Raji (cell line): ENCODE results near the gene CEP95.

Experiments
- POLR2A ChIP-seq: IDR thresholded peaks from 2 replicates; pipeline ENCODE4 v1.6.1; 2011; ENCODE audit warnings: low read depth, low read length, control low read depth; ENCODE audit not compliant: insufficient read depth

CEP95 gene

DNA sequence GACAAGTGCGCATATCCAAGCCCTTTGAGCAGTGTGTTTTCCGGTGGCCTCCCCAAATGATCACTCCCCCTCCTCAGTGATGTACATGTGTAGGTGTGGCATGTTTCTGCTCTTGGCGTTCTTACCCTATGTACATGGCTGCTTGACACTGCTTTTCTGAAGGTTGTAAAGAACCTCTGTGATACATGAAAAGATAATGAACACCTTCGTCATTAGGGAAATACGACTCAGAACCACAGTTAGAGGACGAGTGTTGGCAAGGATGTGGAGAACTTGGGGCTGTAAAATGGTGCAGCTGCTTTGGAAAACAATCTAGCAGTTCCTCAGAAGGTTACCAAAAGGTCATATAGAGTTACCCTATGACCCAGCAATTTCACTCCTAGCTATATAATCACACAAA is 28.6 kb downstream of the CEP95 start:
- no peak for TF ChIP-seq POLR2A

DNA sequence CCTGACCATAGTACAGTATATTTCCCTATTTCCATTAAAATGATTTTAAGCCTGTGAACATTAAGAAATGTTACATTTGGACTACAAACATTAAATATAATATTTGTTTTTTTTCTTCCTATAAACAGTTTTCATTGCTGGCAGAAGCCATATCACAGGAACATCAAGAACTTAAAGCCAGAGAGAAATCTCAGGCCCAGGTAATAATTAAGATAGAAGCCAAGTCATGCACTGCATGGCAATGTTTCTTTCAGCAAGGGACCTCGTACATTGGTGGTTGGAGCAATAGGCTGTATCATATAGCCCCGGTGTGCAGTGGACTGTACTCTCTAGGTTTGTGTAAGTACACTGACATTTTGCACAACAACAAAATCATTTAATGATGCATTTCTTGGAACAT is 30.1 kb downstream of the CEP95 start:
- TF ChIP-seq POLR2A, result no peak

DNA sequence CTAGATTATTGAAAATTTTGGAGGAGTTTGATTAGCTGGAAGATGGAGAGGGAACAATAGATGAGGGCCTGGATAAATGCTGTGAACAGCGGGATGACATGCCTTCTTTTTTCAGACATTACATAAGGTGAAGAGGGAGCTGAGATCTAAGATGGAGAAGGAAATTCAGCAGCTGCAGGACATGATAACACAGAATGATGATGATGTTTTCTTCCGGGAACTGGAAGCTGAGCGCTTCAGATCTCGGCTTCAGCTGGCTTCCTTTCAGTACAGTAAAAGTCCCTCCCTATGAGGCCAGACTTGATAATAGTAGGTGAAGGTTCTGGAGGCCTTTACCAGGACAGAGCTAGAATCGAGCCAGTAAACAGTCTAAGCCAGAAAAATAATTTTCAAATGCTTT is 30.7 kb downstream of the CEP95 start:
- no peak for TF ChIP-seq POLR2A

DNA sequence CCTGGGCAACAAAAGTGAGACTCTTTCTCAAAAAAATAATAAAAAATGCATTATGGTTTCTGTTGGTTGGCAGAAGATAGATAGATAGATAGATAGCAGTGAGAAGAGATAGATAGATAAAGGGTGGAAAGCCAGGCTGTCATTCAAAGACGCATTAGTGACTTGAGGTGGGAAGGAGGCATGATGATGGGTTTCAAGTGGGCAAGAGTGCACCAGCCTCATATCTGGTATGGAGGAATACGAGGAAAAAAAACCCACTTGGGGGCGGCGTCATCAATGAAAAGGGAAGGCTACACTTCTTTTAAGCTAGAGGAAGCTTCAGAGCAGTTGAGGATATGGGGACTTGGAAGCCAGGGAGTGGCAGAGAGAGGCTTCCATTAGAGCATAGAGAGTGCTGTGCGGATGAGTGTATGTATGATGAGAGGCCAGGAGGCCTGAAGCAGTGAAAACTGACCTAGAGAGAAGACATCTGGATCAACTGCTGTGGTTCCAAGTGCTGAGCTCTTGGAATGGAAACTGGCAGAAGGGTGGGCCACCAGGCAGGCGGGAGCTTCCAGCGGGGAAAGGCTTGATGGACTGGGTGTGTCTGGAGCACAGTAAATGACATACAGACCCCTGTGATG is 31.8 kb downstream of the CEP95 start:
- TF ChIP-seq POLR2A, result no peak

DNA sequence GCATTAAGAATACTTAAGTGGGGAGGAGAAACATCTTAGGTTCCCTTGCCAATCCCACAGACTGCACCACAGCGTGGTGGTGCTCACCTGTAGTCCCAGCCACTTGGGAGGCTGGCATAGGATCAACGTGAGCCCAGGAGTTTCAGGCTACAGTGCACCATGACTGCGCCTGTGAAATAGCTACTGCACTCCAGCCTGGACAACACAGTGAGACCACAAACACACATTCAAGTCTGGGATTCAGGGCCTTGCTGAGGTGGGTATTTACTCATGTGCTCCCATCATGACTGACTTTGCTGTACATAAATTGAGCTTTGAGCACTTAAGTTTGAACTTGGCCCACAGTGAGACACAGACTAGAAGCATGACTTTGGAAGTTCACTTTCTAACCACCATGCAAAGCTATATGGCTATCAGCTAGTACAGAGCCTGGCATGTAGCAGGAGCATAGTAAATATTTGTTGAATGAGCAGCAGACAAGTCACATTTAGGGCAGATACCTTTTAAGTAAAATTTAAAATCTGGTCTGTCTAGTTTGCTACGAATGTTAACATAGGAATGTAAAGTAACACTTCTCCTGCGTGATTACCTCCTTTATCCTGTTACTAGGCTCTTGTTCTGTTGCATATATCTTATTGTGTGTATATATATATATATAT is 33.5 kb downstream of the CEP95 start:
- no peak for TF ChIP-seq POLR2A

DNA sequence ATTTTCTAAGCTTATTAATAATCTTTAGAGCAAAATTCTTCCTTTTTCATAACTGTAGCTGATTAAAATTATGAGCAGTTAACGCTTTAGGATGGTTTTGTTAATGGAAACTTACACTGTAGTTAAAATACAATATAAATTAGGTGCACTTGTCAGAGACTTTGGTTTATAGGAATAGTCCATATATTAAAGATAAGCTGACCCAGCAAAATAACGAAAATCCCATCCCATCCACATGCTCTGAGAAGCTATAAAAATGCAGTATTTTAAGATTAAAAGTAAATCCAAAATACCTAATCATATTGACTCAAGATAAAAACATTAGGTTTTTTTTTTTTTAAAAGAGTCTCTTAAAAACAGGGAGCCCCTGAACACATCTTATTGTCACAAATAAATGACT is 38.0 kb downstream of the CEP95 start:
- TF ChIP-seq POLR2A, result no peak

DNA sequence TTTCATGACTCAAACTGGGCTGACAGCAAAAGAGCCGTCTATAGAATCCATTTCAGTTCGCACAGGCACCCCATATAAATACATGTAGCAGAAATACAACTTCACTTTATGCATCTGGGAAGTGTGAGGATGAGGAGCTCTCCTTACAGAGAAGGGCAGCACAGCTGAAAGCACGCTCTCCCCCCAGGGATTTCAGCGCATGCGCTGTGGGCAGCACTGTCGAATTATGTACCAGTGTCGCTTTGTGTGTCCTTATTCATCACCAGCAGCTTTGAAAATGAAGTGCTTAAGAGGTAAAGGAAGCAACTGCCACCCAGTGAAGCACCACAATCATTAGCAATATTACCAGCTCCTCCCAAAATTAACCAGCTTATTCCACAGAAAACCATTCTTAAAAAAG is 39.9 kb downstream of the CEP95 start:
- no peak for TF ChIP-seq POLR2A

DNA sequence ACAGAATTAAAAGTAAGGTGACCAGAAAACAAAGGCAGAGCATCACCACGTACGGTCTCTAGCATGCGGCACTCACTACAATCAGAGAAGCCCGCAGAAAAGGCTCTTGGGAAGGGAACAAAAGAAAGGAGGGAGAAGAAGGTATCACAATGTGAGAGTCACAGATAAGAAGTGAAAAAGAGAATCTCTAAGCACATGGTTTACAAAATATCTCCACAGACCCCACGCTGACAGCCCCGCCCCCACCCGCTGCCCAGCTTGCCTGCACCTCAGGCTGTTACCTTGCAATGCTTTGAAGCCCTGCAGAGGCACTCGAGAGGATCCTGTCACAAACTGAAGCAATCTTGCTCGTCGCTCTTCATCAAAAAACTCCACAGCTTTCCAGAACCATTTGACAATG is 40.5 kb downstream of the CEP95 start:
- no peak for TF ChIP-seq POLR2A

DNA sequence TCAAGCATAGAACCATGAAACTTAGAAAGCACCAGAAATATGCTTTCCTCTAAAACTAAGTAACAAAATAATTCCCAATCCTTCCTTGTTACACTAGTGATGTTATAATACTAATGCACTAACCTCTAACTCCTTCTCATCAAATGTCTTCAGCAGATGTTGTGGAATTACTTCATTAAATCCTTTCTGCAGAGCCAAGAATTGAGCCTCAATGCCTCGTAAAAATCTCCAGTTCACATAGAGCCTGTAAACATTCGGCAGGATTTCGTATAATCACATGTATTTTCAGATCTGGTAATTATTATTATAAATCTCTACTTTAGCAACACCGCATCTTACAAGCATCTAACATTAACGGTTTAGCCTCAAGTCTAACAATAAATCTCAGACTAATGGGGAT is 44.7 kb downstream of the CEP95 start:
- TF ChIP-seq POLR2A, result no peak

DNA sequence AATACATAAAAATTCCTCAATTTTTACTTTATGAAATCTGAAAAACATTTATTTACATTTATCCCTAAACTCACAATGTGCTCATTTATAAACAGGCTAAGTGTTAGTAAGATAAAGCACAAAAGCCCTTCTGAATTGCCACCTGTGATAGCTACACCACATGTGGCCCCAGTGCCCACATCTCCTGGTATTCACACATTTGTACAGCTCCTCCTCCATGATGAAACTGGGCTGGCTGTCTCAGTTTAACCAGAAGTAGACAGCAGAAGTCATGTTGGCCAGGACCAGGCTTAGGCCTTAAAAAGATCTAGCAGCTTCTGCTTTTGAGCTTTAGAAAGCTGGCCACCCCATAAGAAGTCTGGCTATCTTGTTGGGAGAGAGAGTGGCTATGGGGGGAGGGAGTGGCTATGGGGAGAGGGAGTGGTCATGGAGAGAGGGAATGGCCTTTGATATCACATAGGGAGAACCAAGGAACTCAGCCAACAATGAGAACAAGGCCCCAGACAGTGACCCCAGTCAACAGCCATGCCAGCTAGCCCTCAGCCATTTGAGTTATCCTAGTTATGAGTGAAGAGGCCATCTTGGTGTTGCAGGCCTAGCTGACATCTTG is 47.4 kb downstream of the CEP95 start:
- no peak for TF ChIP-seq POLR2A

DNA sequence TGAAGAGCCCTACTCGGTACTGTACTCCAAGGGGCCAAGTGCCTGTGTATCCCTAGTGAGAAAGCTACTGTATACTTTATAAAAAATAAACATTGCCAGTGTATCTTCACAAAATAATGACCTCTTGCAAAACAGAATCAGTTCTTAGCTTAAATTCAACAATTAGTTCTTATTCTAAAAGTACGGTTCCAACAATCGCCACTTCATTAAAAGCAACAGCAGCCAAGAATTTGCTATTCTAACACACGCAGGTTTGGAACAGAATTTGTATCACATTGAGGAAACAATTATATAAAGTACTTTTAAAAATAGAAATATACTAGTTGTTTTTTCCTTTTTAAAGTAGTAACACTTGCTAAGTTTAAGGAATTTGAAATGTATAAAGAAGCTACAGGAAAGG is 48.5 kb downstream of the CEP95 start:
- TF ChIP-seq POLR2A, result no peak

DNA sequence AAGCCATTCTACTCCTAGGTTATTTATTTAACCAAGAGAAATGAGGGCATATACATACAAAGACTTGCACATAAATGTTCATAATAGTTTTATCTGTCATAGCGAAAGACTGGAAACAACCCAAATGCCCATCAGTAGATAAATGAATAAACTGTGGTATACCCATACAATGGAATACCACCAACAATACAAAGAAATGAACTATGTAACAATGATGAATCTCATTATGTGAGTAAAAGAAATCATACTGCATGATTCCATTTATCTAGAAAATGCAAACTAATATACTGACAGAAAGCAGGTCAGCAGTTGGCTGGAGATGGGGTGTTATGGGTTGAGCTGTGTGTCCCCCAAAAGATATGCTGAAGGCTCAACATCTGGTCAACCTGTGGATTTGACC is 57.3 kb downstream of the CEP95 start:
- no peak for TF ChIP-seq POLR2A

DNA sequence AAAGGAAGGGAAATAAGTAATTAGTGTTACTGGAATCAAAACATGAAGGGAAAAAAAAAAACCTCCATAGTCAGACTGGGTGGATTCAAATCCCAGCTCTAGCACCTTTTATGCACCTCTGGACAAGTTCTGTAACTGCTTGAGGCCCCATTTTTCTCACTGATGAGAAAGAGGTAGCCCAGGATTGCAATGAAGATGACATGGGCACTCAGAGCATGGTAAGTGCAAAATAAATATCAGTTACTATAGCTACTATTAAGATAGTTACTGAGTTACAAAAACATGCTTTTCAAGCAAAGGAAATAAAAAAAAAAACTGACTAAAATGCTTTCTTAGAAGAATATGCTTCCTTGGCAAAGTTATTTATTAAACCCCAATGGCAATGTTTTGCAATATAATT is 58.8 kb downstream of the CEP95 start:
- no peak for TF ChIP-seq POLR2A

DNA sequence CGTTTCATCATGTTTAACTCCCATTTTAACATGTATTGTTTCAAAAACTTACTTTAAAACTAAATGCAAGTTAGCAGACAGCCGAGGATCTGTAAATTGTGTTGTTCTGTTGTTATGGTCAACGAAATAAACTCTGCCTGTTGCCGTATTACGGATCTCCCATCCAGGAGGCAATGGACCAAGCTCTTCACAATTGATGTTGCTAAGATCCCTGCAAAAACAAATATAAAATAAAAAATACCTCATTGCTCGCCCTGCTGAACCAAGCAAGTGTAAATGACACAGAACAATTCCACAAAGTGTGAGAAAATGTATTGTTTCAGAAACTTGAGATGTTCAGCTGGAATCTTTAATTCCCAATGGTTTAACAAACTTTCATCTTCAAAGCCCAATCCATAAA is 65.0 kb downstream of the CEP95 start:
- no peak for TF ChIP-seq POLR2A

DNA sequence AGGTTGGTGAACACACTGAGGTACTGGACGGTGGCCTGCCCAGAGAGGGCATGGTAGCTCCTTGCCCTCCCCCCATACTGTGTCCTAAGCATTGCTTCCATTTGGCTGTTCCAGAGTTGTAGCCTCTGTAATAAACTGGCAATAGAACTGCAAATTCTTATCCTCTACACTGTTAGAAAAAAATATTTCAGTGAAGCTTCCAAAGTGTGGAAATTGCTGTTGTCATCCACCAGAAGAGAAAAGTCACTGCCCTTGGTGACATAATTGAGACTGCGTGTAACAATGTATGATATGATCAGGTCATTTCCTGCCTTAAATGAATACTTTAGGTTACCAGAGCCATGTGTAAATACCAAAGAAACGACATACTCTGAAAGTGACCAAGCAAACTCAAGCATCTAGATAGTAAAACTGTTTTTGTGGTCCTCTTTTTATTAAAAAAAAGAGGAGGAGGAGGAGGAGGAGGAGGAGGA is 65.9 kb downstream of the CEP95 start:
- TF ChIP-seq POLR2A, result no peak

DNA sequence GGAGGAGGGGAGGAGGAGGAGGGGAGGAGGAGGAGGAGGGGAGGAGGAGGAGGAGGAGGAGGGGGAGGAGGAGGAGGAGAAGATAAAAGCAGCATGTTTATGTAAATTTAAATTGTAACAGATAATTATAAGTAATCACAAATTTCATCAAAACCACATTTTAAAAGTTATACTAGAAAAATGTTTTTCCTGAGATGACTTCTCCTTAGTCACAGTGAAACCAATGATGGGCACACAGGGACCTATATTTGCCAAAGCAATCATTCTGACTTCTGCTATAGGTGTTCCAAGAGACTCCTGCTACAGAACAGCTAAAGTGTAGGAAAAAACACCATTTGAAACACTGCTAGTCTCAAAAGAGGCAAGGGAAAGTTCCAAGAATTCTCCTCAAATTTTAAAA is 66.4 kb downstream of the CEP95 start:
- TF ChIP-seq POLR2A, result no peak
